Heart left ventricle (tissue), 13 donors: ENCODE results near the gene SSBP4.

ENCODE experiments used
- POLR2A ChIP-seq, 2 donors: fragments of 450-650 bp; IDR thresholded peaks; one replicate each; pipeline ENCODE4 v1.6.1; 2017; ENCODE audit warnings: antibody characterized with exemption in 2 of 2, mild to moderate bottlenecking in 2 of 2, moderate library complexity in 2 of 2
- TF ChIP-seq, protein P1 (sequence below), 12 donors: fragments of 200-600 bp; sonication (generic) in 4 of 12; IDR thresholded peaks; one replicate each; pipeline versions ENCODE4 v1.5.0 to v1.8.0; 2018 to 2022; ENCODE audit warnings: antibody characterized with exemption in 12 of 12, mild to moderate bottlenecking in 5 of 12
- donor health status: ischemic (EF 13 %, LVEDD 7.1; RV severe dilation, severe dysfunction).
- donor health status: DM: no; HTN: yes; CAD: no.
- donor health status: DM: no; HTN: no; CAD: no.
- donor health status: ischemic (EF 25% LVEDD 6.9; RV normal size, moderate dysfunction).
- donor health status: ischemic (EF 25% LVEDD 5.7; RV mildly dilated, moderate dysfunction).
- donor health status: ischemic (EF 35%, LVEDD 5.7; RV mildly dilated, moderate dysfunction).
- donor health status: nonischemic (EF 11% LVEDD 7.7; RV severe dilation, severe dysfunction).
- donor health status: DM: yes; HTN: yes; CAD: no.
- donor health status: PGD.
- donor health status: ischemic (EF 29% LVEDD 5.4; RV normal size, mild dysfunction).
- donor health status: nonischemic (EF 23%, LVEDD 6.1; RV moderate dilation, normal function).

DNA sequence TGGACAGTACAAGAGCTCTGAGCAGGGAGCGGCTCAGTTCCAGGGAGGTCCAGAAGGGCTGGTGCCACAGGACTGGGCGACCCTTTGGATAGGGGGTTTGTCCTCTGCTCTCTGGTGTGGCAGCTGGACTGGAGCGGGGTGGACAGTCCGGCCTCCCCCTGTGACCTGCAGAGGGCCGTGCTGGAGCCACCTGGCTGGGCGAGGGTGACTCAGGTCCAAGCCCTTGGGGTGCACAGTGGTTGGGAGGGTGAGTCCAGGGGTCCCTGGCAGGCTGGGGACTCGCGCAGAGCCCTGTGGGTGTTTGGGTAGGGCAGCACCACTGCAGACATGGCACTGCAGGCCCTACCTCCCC is 7.2 kb downstream of the SSBP4 start:
- TF ChIP-seq, protein P1, sequence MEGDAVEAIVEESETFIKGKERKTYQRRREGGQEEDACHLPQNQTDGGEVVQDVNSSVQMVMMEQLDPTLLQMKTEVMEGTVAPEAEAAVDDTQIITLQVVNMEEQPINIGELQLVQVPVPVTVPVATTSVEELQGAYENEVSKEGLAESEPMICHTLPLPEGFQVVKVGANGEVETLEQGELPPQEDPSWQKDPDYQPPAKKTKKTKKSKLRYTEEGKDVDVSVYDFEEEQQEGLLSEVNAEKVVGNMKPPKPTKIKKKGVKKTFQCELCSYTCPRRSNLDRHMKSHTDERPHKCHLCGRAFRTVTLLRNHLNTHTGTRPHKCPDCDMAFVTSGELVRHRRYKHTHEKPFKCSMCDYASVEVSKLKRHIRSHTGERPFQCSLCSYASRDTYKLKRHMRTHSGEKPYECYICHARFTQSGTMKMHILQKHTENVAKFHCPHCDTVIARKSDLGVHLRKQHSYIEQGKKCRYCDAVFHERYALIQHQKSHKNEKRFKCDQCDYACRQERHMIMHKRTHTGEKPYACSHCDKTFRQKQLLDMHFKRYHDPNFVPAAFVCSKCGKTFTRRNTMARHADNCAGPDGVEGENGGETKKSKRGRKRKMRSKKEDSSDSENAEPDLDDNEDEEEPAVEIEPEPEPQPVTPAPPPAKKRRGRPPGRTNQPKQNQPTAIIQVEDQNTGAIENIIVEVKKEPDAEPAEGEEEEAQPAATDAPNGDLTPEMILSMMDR (IDR thresholded peaks at IDR 0.05) = peak in 1 of 12 donors; percentile 0
- TF ChIP-seq POLR2A (IDR thresholded peaks at IDR 0.05) = no peak
